ENCODE data around the gene POLR2H.
A peak's percentile ranks its signal among the peaks of the same experiment; 100 is the strongest.

DNA sequence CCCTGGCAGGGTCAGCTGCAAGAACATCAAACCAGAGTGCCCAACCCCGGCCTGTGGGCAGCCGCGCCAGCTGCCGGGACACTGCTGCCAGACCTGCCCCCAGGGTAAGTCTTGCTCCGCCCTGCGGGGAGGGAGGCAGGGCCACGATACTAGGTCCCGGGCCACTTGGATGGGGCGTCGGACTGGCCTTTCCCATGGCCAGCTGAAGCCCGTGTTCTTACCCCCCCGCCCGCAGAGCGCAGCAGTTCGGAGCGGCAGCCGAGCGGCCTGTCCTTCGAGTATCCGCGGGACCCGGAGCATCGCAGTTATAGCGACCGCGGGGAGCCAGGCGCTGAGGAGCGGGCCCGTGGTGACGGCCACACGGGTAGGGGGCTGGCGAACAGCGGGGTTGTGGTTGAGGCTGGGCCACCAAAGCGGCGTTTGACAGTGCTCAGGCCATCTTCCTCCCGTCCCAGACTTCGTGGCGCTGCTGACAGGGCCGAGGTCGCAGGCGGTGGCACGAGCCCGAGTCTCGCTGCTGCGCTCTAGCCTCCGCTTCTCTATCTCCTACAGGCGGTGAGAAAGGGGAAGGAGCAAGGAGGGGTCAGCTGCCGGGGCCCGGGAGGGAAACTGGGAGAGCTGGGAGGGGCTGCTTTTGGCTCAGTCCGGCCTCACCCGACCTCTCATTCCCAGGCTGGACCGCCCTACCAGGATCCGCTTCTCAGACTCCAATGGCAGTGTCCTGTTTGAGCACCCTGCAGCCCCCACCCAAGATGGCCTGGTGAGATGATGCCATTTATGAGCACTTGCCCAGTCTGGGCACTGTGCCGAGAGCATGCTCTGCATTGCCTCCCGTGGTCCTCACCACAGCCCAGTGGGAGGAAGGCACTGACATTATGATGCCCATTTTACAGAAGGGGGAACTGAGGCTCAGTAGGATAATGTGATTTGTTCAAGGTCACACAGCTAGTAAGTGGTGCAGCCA, 20.0 kb downstream of the POLR2H start:
- TF ChIP-seq, protein P1, sequence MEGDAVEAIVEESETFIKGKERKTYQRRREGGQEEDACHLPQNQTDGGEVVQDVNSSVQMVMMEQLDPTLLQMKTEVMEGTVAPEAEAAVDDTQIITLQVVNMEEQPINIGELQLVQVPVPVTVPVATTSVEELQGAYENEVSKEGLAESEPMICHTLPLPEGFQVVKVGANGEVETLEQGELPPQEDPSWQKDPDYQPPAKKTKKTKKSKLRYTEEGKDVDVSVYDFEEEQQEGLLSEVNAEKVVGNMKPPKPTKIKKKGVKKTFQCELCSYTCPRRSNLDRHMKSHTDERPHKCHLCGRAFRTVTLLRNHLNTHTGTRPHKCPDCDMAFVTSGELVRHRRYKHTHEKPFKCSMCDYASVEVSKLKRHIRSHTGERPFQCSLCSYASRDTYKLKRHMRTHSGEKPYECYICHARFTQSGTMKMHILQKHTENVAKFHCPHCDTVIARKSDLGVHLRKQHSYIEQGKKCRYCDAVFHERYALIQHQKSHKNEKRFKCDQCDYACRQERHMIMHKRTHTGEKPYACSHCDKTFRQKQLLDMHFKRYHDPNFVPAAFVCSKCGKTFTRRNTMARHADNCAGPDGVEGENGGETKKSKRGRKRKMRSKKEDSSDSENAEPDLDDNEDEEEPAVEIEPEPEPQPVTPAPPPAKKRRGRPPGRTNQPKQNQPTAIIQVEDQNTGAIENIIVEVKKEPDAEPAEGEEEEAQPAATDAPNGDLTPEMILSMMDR (IDR thresholded peaks at IDR 0.05): no peak
- TF ChIP-seq EZH2 (IDR thresholded peaks at IDR 0.05; ENCODE audit: borderline replicate concordance, insufficient read depth, low read depth, low read length, poor library complexity, severe bottlenecking): peak; percentile 87
